DND-41 (cell line): ENCODE measurements around the gene OMA1.

ENCODE experiments used
- EZH2 ChIP-seq: IDR thresholded peaks from 3 replicates; pipeline ENCODE4 v1.6.1; 2012; ENCODE audit warnings: borderline replicate concordance, low read depth, mild to moderate bottlenecking, moderate library complexity, low read length, inconsistent platforms; ENCODE audit not compliant: severe bottlenecking
- TF ChIP-seq, protein P1 (sequence below): IDR thresholded peaks from 2 replicates; pipeline ENCODE4 v1.5.1; 2012; ENCODE audit warnings: borderline replicate concordance, low read length, moderate library complexity, mild to moderate bottlenecking; ENCODE audit not compliant: poor library complexity, severe bottlenecking; ENCODE audit errors: extremely low read depth

DNA sequence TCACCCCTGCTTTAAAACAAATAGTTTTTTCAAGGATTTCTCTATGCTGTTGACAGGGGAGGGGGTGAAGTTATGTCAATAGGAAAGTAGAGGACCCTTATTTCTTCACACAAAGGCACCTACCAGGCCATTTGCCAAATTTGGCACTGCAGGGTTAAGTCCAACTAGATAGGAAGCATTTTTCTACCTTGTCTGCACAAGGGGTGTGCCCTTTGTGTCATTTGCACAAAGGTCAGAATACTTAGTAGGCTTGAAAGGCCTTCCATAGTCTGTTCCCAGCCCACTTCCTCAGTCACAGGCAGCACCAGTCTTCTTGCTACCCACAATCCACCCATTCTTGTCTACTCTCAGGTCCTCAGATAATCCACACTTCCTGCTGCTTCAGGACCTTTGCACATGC lies 23.6 kb upstream of the OMA1 start:
- TF ChIP-seq, protein P1, sequence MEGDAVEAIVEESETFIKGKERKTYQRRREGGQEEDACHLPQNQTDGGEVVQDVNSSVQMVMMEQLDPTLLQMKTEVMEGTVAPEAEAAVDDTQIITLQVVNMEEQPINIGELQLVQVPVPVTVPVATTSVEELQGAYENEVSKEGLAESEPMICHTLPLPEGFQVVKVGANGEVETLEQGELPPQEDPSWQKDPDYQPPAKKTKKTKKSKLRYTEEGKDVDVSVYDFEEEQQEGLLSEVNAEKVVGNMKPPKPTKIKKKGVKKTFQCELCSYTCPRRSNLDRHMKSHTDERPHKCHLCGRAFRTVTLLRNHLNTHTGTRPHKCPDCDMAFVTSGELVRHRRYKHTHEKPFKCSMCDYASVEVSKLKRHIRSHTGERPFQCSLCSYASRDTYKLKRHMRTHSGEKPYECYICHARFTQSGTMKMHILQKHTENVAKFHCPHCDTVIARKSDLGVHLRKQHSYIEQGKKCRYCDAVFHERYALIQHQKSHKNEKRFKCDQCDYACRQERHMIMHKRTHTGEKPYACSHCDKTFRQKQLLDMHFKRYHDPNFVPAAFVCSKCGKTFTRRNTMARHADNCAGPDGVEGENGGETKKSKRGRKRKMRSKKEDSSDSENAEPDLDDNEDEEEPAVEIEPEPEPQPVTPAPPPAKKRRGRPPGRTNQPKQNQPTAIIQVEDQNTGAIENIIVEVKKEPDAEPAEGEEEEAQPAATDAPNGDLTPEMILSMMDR, result no peak
- no peak for TF ChIP-seq EZH2
